Activated T-helper 9 cell treated with anti-CD3 and anti-CD28 coated beads, Interleukin-2, amount 50 U/mL, for 16 hours (primary cell): ENCODE measurements around the gene AIFM2.
"Not testable (repeated sequence)": the region's sequence is repeated elsewhere in the genome, so short reads cannot be mapped to it uniquely, and the experiment has no call there.

Experiments
- DNase-seq: peaks from one replicate; pipeline ENCODE4 v3.0.0-alpha.2; 2020; ENCODE audit warnings: low read depth

Gene AIFM2

DNA sequence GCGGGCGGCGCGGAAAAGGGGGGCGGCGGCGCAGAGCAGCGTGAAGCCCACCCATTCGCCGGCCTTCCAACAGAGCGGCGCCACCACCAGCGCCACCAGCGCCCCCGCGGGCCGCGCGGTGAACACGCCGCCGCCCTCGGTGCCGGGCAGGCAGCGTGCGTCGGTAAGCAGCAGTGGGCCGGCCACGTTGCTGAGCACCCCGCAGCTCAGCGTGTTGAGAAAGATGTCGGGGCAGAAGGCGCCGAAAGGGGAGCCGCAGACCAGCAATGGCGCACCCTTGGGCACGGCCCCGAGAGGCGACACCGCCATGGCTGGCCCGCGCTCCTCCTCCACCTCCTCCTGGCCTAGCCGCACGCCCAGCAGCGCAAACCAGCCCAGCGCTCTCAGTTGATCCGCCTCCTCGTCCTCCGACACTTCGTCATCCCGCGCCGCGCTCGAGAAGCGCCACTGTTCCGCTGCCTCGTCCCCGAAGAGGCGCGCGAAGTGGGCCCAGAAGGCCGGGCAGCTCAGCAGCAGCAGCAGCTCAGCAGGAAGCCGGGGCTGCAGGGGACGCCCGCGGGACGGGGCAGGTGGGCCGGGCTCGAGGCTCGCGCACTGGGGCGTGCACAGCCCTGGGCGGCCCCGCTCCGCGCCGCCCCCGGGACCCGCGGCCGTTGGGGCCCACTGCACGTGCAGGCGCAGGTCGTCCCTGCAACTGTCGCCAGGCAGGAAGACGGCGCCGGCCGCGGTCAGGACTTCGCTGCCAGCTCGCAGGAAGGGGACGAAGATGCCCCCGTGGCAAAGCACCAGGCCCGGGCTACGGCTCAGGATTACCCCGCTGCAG is 13.3 kb upstream of the AIFM2 start:
- peak; percentile 59 for DNase-seq

GRCh38 chr10:70145166-70145665 is 12.6 kb upstream of the AIFM2 start:
- DNase-seq = no peak

DNA sequence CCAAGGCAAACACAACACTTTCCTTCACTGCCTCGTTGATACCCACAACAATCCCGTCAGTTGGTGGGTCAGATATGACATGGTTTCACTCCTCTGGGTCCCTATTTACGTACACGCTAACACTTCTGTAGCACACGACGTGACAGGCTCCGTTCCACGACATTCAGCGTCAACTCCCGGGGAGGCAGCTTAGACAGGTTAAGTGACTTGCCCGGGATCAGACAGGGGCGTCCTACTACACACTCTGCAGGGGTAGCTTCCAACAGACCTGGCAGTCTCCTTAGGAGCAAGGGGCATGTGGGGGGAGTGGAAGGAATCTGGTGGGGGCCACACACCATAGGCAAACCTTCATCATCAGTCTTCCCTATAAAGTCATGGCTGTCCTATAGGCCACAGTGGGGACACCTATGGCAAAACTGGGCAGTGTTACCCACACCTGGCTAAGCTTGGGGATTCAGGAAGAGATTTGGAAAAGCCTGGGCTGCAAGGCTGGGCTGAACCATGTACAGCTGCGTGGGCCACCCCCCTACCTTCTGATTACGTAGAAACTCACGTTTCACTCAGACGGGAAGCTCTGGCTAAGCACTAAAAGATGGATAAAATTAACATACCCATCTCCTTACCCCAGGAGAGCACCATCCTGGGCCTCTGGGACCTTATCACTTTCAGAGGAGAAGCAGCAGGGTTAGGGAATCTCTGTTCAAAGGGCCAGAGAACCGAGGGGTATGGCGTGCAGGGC is 11.9 kb upstream of the AIFM2 start:
- DNase-seq = no peak

DNA sequence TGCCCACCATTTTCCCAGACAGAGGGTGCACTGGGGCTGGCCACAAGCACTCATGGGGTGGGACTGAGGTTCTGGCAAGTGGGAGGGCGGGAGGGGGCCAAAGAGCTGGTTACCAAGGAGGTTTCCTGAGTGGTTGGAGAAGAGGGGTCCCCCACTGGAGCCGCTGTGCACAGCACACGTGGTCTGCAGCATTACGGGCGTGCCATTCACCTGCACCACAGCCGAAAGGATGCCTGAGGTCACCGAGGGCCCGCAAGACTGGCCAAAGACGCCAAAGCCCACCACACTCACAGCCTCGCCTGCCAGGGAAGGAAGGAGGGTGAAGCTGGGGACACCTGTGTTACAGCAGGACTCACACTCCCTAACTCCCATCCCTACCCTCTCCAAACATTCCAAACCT is 9.9 kb upstream of the AIFM2 start:
- no peak for DNase-seq

GRCh38 chr10:70140297-70140696 is 7.7 kb upstream of the AIFM2 start:
- no peak for DNase-seq

- no peak for DNase-seq
Observed at GRCh38 chr10:70139997-70140250, 7.3 kb upstream of the AIFM2 start.

- no peak for DNase-seq
Observed at GRCh38 chr10:70139151-70139996, 6.7 kb upstream of the AIFM2 start.

DNA sequence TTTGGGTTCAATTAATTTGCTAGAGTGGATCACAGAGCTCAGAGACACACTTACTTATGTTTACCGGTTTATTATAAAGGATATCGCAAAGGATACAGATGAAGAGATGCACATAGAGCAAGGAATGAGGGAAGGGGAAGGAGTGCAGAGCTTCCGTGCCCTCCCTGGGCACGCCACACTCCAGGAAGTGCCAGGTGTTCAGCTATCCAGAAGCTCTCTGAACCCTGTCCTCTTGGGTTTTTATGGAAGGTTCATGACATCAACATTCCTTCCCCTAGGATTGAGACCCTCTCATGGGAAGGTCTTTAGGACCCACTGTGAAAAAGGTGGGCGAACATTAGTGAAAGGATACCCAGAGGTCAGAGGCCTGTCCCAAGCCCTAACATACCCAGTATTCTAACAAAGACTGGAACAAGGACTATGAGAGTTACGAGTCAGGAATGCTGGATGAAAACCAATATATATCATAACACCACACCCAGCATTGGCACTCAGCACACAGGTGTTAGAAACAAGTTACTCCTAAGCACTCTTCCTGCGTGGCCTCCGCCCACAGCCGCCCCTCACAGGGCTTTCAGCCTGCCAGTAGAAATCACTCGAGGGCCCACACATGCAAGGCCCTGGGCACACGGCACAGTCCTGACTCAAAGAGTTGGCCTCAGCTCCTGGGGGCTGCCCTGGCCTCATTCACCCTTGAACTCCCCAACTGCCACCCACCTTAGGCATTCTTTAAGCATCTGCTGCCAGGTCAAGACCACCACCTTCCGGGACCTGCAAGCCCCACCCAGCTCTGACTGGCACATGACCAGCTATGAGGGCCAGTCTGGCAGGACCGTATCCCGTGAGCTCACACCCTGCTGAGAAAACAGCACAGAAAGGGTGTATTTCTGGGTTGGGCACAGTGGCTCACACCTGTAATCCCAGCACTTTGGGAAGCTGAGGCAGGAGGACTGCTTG is 5.6 kb upstream of the AIFM2 start:
- no peak for DNase-seq

DNA sequence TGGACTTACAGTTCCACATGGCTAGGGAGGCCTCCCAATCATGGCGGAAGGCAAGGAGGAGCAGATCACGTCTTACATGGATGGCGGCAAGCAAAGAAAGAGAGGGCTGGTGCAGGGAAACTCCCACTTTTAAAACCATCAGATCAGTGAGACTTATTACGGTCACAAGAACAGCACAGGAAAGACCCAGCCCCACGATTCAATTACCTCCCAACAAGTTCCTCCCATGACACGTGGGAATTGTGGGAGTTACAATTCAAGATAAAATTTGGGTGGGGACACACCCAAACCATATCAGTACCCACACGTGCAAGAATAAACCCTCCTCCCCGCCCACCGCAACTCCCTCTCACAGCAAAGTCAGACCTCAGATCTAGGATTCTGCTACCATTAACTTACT is 4.5 kb upstream of the AIFM2 start:
- no peak for DNase-seq

DNA sequence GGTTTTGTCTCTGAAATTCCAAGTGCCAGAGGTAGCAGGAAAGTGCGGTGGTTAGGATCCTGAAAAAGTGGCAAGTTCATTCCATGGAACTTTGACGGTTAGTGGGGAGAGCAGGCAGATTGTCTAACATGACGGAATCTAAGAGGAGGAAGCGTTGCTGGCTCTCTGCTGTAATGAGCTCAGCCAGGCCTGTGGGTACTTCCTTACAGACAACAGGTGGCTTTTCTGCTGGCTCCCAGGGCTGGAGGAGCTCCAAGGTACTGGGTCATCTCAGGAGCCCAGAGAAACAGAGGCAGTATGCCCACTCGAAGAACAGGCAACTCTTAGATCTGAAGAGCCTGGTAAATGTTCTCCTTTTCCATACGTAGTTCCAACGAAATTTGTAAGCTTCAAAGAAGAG is 3.1 kb upstream of the AIFM2 start:
- DNase-seq = no peak

DNA sequence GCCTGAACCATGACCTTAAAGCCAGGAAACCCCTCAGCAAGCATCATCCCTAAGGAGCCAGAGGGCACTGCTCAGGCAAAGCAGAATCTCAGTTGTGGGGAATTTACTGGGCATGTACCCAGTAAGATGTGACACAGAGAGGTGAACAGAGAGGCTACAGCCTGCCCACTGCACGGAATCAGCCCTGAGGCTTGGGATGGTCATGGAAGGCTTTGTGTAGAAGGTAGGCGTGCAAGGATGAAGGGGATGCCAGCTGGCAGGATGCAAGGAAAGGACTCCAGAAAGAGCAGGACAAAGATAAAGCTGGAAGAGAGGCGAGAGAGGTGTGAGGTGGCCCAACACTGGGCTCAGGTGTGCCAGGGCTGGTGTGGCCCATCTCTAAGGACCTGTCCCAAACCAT is 2.4 kb upstream of the AIFM2 start:
- no peak for DNase-seq

DNA sequence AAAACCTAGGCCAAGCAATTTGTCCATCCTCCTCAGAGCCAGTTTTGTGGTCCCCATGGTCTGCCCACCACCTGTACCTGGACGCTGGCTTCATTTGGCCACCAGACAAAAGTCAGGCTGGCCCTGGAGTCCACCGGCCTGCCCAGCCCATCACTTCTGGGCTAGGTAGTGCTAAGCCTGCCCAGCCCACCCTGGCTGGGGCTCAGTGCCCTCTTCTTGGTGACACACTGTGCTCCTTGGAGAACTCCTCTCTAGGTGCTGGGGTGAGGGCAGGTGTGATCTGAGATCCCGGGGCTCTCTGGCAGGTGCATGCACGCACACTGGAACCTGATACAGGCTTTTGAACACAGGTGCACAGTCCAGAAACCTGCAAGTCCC is 1.1 kb downstream of the AIFM2 start:
- no peak for DNase-seq

GRCh38 chr10:70130878-70131559 is 1.6 kb downstream of the AIFM2 start:
- DNase-seq = no peak

- no peak for DNase-seq
Observed at GRCh38 chr10:70126700-70127395, 5.8 kb downstream of the AIFM2 start.

DNA sequence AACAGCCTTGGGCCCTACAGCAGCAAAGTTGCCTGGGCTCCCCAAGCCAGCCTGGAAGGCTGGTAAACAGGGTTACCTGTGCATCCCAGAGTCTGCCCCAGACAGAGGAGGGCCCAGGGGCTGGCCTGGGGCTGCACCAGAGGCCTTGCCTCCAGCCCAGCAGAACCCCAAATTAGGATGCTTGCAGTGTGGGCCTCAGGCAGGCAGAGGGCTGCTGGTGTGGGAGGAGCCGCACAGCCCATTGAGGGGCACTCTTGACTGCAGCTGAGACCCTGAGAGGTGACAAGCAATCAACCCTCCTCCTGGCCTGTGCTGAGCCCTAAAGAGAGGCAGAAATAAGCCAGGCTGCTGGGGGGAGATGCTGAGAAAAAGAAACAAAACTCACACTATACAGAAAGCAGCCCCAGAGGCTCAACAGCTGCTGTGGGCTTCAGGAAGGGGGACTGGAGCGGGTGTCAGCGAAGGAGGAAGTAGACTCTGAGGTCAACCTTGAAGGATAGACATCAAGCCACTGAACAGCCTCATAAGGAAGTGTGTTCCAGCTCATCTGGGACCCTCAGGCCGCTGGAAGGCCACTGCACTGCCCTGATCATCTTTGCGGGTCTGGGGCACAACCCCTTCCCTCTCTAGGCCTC is 6.6 kb downstream of the AIFM2 start:
- no peak for DNase-seq

GRCh38 chr10:70124918-70125317 is 7.7 kb downstream of the AIFM2 start:
- DNase-seq = no peak

DNA sequence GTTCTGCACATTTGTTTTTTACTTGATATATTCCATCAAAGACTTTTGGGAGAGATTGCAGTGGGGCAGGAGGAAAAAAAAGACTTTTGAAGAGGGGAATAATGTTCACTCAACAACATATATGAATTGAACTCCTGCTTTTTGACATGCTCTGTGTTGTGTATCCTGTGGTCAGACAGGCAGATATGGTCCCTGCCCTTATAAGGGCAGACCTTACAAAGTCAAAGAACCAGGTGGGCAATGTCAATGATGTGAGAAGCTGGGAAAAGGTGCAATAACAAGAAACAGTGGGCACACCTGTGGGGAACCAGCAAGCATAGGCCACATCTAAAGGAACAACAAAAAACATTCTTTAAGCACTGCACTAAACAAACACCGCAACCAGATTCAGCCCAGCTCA is 8.2 kb downstream of the AIFM2 start:
- no peak for DNase-seq

DNA sequence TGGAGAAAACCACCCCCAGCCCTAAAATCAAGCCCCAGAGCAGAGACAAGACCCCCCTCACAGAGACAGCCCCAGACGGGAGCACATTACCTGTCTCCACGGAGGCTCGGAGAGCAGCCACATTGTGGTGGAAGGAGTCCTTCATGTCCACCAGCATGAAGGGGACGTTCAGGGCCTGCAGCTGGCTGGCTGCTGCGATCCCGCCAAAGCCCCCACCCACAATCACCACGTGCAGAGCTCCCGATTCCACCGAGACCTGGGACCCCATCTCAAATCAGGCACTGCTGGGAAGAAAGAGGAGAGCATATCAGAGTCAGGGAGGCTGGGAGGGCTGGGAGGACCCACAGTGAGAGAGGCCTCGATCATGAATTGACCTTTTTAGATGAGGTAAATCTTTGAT is 8.8 kb downstream of the AIFM2 start:
- no peak for DNase-seq

DNA sequence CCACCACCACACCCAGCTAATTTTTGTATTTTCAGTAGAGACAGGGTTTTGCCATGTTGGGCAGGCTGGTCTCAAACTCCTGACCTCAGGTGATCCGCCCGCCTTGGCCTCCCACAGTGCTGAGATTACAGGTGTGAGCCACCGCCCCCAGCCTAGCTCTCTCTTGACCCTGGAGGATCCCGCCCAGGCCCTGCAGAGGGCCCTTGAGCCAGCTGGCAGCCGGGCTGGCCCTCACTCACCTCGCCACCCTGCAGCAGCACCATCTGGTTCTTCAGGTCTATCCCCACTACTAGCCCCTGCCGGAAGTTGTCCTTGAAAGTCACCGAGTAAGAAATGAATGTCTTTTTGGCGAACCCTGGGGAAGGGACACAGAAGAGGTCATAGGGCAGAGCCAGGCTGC is 9.5 kb downstream of the AIFM2 start:
- not testable (repeated sequence) for DNase-seq

GRCh38 chr10:70122742-70123141 is 9.9 kb downstream of the AIFM2 start:
- no peak for DNase-seq
